HG03280 (cell line): ENCODE measurements around the gene SLC12A3.

Source experiments
- ATAC-seq: cut with Tn5 transposase; IDR thresholded peaks from one replicate; pipeline ENCODE4 v1.9.1; 2021; ENCODE audit warnings: mild to moderate bottlenecking, moderate library complexity; ENCODE audit not compliant: unreplicated experiment

SLC12A3 gene

DNA sequence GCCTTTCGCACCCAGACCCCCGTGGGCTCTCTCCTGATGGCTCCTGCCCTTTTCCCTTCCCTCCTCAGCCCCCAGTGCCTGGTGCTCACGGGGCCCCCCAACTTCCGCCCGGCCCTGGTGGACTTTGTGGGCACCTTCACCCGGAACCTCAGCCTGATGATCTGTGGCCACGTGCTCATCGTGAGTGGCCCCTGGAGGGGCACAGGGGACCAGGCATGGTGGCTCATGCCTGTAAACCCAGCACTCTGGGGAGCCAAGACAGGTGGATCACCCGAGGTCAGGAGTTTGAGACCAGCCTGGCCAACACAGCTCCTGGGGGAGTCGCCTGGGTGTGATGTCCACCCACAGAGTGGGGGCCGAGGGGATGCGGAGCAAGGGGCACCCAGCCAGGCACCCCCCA, 21.3 kb downstream of the SLC12A3 start:
- no peak for ATAC-seq

DNA sequence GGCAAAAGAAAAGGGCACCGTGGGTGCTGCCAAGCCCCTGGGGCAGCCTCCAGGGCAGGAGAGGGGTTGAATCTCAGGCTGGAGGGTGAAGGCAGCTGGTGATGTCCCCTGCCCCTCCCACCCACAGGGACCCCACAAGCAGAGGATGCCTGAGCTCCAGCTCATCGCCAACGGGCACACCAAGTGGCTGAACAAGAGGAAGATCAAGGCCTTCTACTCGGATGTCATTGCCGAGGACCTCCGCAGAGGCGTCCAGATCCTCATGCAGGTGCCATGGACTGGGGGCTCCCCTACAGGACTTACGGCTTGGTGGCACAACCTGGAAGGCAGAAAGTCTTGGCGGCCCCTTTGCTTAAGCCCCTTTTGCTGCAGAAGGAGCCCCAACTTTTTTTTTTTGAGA, 21.8 kb downstream of the SLC12A3 start:
- ATAC-seq = no peak

DNA sequence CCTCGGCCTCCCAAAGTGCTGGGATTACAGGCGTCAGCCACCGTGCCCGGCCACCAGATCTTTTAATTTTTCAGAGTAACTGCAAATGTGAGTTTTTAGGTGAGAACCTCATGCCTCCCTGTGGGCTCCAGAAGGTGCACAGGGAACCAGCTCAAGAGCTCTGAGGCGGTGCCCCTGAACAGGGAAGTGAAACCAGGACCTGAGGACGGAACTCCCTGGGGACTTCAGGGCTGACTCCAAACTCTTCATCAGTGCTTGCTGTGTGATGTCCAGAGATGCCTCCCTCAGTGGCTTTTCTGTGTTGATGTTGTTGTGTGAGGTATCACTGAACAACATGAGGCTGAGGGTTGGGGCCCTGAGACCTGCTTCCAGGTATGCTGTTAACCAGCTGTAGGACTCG, 23.8 kb downstream of the SLC12A3 start:
- no peak for ATAC-seq

GRCh38 chr16:56889206-56889605, 24.2 kb downstream of the SLC12A3 start:
- no peak for ATAC-seq

DNA sequence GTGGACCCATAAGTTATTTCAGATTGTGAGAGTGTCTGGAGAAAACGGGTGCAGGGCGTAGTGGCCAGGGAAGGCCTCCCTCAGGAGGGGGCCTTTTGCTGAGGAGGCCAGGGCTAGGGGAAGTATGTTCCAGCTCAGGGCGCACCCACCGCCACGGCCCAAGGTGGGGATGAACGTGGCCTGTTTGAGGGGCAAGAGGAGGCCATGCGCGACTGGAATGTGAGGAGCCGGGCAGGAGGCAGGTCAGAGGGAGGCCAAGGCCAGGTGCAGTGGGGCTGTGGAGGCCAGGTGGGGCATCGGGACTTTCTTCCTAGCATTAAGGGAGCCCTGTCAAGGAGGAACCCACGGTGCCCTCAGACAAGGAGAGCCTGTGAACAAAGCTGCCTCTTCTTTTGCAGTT, 26.7 kb downstream of the SLC12A3 start:
- ATAC-seq = no peak

- ATAC-seq = no peak
These were observed 27.7 kb downstream of the SLC12A3 start for GRCh38 chr16:56892705-56893104.

DNA sequence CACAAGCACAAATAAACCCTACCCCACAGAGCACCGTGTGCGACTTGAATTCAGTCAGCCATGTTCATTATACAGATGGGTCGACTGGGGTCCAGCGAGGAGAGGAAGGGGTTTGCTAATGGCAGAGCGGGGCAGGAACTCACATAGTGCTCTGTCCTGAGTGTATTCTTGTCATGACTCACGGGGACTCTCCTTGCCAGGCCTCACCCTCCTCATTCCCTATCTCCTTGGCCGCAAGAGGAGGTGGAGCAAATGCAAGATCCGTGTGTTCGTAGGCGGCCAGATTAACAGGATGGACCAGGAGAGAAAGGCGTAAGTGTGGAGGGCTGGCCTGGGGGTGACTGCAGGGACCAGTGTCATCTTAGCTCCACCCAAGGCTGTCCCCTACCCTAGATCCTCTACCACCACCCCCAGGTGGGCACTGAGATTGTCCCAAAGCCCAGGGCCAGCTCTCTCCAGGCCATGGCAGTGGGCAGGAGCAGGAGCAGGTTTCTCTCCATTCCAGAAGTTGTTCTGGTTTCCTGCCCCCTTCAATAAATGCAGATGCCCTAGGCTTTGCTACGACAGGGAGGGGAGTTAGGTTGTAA, 29.4 kb downstream of the SLC12A3 start:
- no peak for ATAC-seq

DNA sequence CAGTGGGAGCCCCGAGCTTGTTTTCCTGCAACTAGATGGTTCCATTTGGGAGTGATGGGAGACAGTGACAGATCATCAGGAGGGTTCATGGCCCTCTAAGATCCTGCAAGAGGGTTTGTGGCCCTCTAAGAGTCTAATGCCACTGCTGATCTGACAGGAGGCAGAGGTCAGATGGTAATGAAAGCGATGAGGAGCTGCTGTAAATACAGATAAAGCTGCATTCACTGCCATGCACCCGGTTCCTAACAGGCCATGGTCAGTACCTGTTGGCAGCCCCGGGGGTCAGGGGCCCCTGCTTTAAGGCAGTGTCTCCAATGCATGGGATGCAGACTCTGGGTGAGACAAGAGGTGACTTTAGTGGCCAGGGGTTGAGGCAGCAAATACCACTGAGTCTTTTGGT, 30.8 kb downstream of the SLC12A3 start:
- ATAC-seq = no peak

DNA sequence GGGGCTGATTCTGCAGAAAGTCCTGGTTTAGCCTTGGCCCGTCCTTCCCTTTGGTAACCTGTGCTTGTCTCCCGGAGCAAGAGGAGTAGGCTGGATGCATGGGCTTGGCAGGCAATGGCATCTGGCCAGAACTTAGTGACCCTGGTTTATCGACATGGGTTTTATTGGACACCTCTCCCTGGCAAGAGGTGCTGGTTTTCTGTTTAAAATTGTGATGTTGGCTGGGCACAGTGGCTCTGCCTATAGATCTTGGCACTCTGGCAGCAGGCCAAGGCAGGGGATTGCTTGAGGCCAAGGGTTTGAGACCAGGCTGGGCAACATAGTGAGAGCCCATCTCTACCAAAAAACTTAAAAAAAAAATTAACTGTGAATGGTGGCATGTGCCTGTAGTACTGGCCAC, 31.2 kb downstream of the SLC12A3 start:
- no peak for ATAC-seq

- no peak for ATAC-seq
These were observed 32.2 kb downstream of the SLC12A3 start for GRCh38 chr16:56897026-56897799.

- peak; percentile 72 for ATAC-seq
These were observed 33.8 kb downstream of the SLC12A3 start for GRCh38 chr16:56898847-56899246.

GRCh38 chr16:56903866-56904265, 38.9 kb downstream of the SLC12A3 start:
- ATAC-seq = no peak

GRCh38 chr16:56907401-56907800, 42.4 kb downstream of the SLC12A3 start:
- no peak for ATAC-seq

GRCh38 chr16:56909527-56909979, 44.5 kb downstream of the SLC12A3 start:
- ATAC-seq = no peak

- ATAC-seq = no peak
These were observed 45.1 kb downstream of the SLC12A3 start for GRCh38 chr16:56910112-56910511.

DNA sequence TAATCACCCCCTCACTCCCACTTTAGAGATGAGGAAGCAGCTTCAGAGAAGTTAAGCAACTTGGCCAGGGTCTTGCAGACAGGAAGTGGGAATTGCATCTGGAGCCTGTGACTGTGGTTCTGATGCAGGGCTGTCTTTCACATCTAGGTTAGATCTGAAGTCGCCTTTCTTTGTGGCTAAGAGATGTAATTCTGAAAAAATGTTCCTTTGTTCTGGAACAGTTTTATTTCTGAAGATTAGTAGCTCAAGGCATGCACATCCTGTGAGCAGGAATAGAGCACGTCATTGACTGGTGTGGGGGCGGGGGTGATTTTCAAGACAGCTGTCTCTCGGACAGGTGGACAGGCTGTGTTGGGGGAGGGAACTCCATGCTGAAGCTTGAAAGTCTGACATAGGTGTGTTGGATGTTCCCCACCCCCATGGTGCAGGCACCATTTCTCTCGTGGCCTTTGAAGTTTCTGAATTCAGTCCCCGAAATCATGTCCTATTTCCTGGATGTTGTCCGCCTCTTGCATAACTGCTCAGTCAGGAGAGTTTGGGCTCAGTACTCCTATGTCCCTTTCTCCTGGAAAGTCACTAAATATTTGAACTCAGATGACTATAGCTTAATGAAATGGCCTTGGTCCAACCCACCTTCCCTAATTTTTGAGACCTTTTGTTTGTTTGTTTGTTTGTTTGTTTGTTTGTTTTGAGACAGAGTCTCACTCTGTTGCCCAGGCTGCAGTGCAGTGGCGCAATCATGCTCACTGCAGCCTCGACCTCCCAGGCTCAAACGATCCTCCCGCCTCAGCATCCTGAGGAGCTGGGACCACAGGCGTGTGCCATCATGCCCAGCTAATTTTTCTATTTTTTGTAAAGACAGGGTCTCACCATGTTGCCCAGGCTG, 45.9 kb downstream of the SLC12A3 start:
- no peak for ATAC-seq

DNA sequence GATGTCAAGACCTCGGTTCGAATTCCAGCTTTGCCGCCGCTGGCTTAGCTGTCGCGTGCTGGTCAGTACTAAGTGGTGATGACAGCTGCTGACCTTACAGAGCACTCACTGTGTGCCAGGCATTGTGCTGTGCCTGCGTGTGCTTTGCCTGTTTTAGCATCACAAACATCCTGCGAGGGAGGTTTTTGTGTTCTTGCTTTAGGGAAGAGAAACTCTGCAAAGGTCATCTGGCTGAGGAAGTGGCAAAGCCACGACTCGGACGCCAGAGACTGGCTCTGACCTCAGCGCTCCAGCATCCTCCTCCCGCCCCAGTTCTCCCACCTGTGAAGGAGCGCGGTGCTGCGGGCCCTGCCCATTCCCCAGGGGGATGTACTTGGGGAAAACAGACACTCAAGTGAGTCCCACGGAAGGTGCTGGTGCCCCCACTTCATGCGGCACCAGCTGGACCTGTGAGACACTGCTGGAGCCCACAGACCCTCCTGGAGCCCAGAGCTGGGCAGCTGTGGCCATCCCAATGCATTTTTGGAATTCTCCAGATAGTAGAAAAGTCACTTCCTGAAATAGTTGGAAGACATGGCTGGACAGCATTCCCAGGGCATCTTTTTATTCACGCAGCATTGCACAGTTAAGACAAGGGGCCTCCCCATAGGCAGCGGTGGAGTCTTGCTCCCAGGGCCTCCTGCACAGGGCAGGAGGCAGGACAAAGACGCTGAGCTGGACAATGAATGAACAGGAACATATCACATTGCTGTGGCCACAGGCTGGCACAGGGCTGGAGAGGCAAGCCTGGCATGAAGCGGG, 47.0 kb downstream of the SLC12A3 start:
- ATAC-seq = peak; percentile 53

- no peak for ATAC-seq
These were observed 48.0 kb downstream of the SLC12A3 start for GRCh38 chr16:56912746-56913708.

- no peak for ATAC-seq
These were observed 49.9 kb downstream of the SLC12A3 start for GRCh38 chr16:56914896-56915295.
